Fibroblast of lung (primary cell): Measurements from ENCODE around the gene USP7. TPM values are rescaled to one million over a fixed set of nuclear protein-coding genes. Genes with fewer than 3 reads are reported as not detected.
"Not testable (repeated sequence)": the region's sequence is repeated elsewhere in the genome, so short reads cannot be mapped to it uniquely, and the experiment has no call there.

Experiments
- DNase-seq, 2 donors: peaks; one replicate each; pipeline versions ENCODE4 v3.0.0 to v3.0.0-alpha.2; 2010; ENCODE audit warnings: low read depth in 2 of 2
- H2AFZ ChIP-seq: 2 replicates; pipeline ENCODE4 v1.5.1; 2012; ENCODE audit warnings: low read length, control low read depth, inconsistent platforms
- H3K27ac ChIP-seq: 2 replicates; pipeline ENCODE4 v1.5.1; 2011; ENCODE audit warnings: low read length, control low read depth; ENCODE audit not compliant: insufficient read depth
- H3K27me3 ChIP-seq: 2 replicates; pipeline ENCODE4 v1.5.1; 2011; ENCODE audit warnings: mild to moderate bottlenecking, low read length; ENCODE audit not compliant: control insufficient read depth, insufficient read depth
- H3K36me3 ChIP-seq: 2 replicates; pipeline ENCODE4 v1.5.1; 2011; ENCODE audit warnings: low read length; ENCODE audit not compliant: control insufficient read depth, insufficient read depth
- H3K4me1 ChIP-seq: 2 replicates; pipeline ENCODE4 v1.5.1; 2011; ENCODE audit warnings: low read length; ENCODE audit not compliant: control insufficient read depth, insufficient read depth; ENCODE audit errors: extremely low read depth
- H3K4me2 ChIP-seq: 2 replicates; pipeline ENCODE4 v1.5.1; 2011; ENCODE audit warnings: low read length, control low read depth; ENCODE audit not compliant: insufficient read depth; ENCODE audit errors: extremely low read depth
- H3K4me3 ChIP-seq, 4 experiments: fragments of 200-600 bp in 1 of 4; sonication (generic) in 1 of 4; replicated peaks in 1 of 4; 2 replicates each; pipeline ENCODE4 v1.5.1; 2011 to 2016; ENCODE audit warnings: low read length in 4 of 4, low read depth in 3 of 4, mild to moderate bottlenecking in 3 of 4, control low read depth in 2 of 4, inconsistent platforms in 1 of 4, mixed read lengths in 1 of 4; ENCODE audit not compliant: insufficient read depth in 1 of 4; ENCODE audit errors: control extremely low read depth in 1 of 4
- H3K79me2 ChIP-seq: 2 replicates; pipeline ENCODE4 v1.5.1; 2012; ENCODE audit warnings: mild to moderate bottlenecking, low read length, inconsistent platforms; ENCODE audit not compliant: control insufficient read depth, insufficient read depth
- H3K9ac ChIP-seq: 2 replicates; pipeline ENCODE4 v1.5.1; 2011; ENCODE audit warnings: mild to moderate bottlenecking, low read length, control low read depth; ENCODE audit not compliant: insufficient read depth
- H3K9me3 ChIP-seq: 2 replicates; pipeline ENCODE4 v1.5.1; 2012; ENCODE audit warnings: low read depth, low read length; ENCODE audit not compliant: control insufficient read depth, insufficient read depth
- H4K20me1 ChIP-seq: 2 replicates; pipeline ENCODE4 v1.5.1; 2011; ENCODE audit warnings: low read length; ENCODE audit not compliant: control insufficient read depth, insufficient read depth; ENCODE audit errors: extremely low read depth
- EZH2 ChIP-seq: IDR thresholded peaks from 2 replicates; pipeline ENCODE4 v1.5.1; 2012; ENCODE audit warnings: low read length, control low read depth, mild to moderate bottlenecking; ENCODE audit errors: missing control alignments
- polyA plus RNA-seq, 2 donors: library from polyadenylated mRNA; depleted of rRNA in 1 of 2; stranded (reverse) in 1 of 2; unstranded in 1 of 2; fragments of >200 nt; gene quantifications; 2 replicates each; pipeline ENCODE4 v1.2.1, GENCODE V29; 2011 to 2012; ENCODE audit warnings: missing spikeins in 1 of 2
- total RNA-seq: library from RNA; depleted of rRNA; stranded (reverse); fragments of >200 nt; gene quantifications from 2 replicates; pipeline ENCODE4 v1.2.1, GENCODE V29; 2014
- TF ChIP-seq, protein P1 (sequence below), 2 donors: IDR thresholded peaks in 1 of 2; conservative IDR thresholded peaks in 1 of 2; 1 replicate in 1 of 2; 2 replicates in 1 of 2; pipeline ENCODE4 v1.5.1; 2011 to 2012; ENCODE audit warnings: low read length in 2 of 2, control low read depth in 1 of 2, inconsistent platforms in 1 of 2, low read depth in 1 of 2, mild to moderate bottlenecking in 1 of 2

Gene USP7
- total and polyA plus RNA-seq, 2 donors (not counting 1 experiment from before 2014, with no cell fraction given) = 22.5 to 48.7 TPM

DNA sequence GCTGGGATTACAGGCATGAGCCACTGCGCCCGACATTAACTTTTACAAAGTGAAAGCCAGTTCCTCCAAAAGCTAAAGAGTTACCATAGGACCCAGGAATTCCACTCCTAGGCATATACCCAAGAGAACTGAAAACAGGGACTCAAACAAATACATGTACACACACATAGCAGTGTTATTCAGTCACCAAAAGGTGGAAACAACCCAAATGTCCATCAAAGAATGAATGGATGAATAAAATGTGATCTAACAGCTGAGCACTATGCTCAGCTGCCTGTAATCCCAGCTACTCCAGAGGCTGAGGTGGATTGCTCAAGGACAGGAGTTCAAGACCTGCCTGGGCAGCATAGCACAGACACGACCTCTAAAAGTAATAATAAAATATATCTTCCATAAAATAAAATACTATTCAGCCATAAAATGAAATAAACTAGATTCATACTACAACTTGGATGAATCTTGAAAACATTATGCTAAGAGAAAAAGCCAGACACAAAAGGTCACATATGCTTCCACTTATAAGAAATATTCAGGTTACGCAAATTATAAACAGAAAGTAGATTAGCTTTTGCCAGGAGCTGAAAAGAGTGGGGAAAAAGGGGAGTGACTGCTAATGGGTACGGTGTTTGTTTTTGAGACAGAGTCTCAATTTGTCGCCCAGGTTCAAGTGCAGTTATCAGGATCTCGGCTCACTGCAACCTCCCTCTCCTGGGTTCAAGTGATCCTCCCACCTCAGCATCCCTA is 9.3 kb upstream of the USP7 start:
- H3K9me3 ChIP-seq = no peaks in the 10 kb centered on the region
- H3K79me2 ChIP-seq = no peaks in the 10 kb centered on the region
- no peak overlapping the region for H2AFZ ChIP-seq
- H3K9ac ChIP-seq = no peak overlapping the region
- TF ChIP-seq EZH2 = no peak
- TF ChIP-seq, protein P1, sequence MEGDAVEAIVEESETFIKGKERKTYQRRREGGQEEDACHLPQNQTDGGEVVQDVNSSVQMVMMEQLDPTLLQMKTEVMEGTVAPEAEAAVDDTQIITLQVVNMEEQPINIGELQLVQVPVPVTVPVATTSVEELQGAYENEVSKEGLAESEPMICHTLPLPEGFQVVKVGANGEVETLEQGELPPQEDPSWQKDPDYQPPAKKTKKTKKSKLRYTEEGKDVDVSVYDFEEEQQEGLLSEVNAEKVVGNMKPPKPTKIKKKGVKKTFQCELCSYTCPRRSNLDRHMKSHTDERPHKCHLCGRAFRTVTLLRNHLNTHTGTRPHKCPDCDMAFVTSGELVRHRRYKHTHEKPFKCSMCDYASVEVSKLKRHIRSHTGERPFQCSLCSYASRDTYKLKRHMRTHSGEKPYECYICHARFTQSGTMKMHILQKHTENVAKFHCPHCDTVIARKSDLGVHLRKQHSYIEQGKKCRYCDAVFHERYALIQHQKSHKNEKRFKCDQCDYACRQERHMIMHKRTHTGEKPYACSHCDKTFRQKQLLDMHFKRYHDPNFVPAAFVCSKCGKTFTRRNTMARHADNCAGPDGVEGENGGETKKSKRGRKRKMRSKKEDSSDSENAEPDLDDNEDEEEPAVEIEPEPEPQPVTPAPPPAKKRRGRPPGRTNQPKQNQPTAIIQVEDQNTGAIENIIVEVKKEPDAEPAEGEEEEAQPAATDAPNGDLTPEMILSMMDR (conservative IDR thresholded peaks at IDR 0.05 in 1 of 2, IDR thresholded peaks at IDR 0.05 in 1 of 2; ENCODE audit: low read depth in 1 of 2, low read length in 2 of 2) = no peak
- no peak overlapping the region for H3K4me3 ChIP-seq
- H3K4me2 ChIP-seq = peak overlapping the region; percentile 44
- no peaks in the 10 kb centered on the region for H3K36me3 ChIP-seq
- H3K27me3 ChIP-seq = no peaks in the 10 kb centered on the region
- peaks cover 2% of the 10 kb centered on the region for H3K4me1 ChIP-seq
- H4K20me1 ChIP-seq = no peaks in the 10 kb centered on the region
- H3K27ac ChIP-seq = no peak overlapping the region
- DNase-seq = peak; percentile 32 to 74

DNA sequence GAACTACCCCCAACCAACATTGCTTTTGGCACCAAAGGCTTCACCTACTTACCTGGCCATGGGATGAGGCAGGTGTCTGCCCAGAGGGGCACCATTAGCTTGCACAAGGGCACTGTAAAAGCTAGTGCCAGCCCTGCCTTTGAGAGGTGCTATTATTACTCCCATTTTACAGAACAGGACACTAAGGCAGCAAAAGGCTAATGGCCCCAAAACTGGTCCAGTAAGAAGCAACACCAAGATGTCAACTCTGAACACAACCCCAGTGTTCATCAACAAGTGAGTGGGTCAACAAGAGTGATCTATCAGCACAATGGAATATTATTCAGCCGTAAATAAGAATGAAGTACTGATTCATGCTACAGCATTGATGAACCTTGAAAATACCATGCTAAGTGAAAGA is 7.7 kb upstream of the USP7 start:
- Histone ChIP-seq H3K27me3 (no peaks in the 10 kb centered on the region), H4K20me1 (no peaks in the 10 kb centered on the region), H3K79me2 (no peaks in the 10 kb centered on the region), H3K9me3 (no peaks in the 10 kb centered on the region), H3K4me3 (no peak overlapping the region), H3K4me2 (no peak overlapping the region), H3K4me1 (peaks cover 2% of the 10 kb centered on the region), H3K36me3 (no peaks in the 10 kb centered on the region), H3K27ac (no peak overlapping the region), H2AFZ (no peak overlapping the region), H3K9ac (no peak overlapping the region)
- no peak for DNase-seq
- TF ChIP-seq, protein P1 (conservative IDR thresholded peaks at IDR 0.05 in 1 of 2, IDR thresholded peaks at IDR 0.05 in 1 of 2; ENCODE audit: low read depth in 1 of 2, low read length in 2 of 2) = no peak
- TF ChIP-seq EZH2 = no peak

DNA sequence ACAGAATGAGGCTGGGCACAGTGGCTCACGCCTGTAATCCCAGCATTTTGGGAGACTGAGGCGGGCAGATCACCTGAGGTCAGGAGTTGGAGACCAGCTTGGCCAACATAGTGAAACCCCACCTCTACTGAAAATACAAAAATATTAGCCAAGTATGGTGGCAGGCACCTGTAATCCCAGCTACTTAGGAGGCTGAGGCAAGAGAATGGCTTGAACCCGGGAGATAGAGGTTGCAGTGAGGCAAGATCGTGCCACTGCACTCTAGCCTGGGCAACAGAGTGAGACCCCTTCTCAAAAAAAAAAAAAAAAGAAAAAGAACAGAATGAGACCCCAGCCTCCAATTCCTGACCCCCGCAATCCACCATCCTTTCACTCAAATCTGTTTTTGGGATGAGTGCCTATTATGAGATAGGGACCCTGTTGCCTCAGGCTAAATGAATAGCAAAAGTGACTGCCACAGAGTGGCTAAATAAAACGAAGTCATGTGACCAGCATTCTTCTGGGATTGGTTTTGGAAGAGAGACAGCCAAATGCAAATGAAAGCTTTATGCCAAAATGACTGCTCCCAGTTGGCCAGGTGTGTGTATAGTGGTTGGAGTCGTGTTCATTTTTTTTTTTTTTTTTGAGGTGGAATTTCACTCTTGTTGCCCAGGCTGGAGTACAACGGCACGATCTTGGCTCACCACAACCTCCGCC is 5.6 kb upstream of the USP7 start:
- H3K4me3 ChIP-seq, H3K79me2 ChIP-seq, H3K9me3 ChIP-seq, DNase-seq, H4K20me1 ChIP-seq, H3K9ac ChIP-seq, H3K27ac ChIP-seq, H3K36me3 ChIP-seq, H2AFZ ChIP-seq, H3K4me2 ChIP-seq, H3K4me1 ChIP-seq, H3K27me3 ChIP-seq: not testable (repeated sequence)

GRCh38 chr16:8968054-8968453 is 4.3 kb upstream of the USP7 start:
- not testable (repeated sequence) for H3K79me2 ChIP-seq, H3K36me3 ChIP-seq, H3K9ac ChIP-seq, H3K9me3 ChIP-seq, H4K20me1 ChIP-seq, DNase-seq, H3K27me3 ChIP-seq, H3K4me2 ChIP-seq, H2AFZ ChIP-seq, H3K4me3 ChIP-seq, H3K4me1 ChIP-seq, H3K27ac ChIP-seq
